ENCODE results near the gene LHFPL2. TPM values are rescaled to one million over a fixed set of nuclear protein-coding genes. Genes with fewer than 3 reads are reported as not detected.

Gene LHFPL2
- total and polyA plus RNA-seq, 9 of the 15 experiments (the other 6 are each of a cell fraction or from before 2014, with no cell fraction given), result 1.0 to 6.6 (median 4.6) TPM

GRCh38 chr5:78671609-78672008 is 23.0 kb upstream of the LHFPL2 start (continued):
- TF ChIP-seq RERE (CRISPR knock-in tag; IDR thresholded peaks at IDR 0.05; ENCODE audit: borderline replicate concordance), result no peak

GRCh38 chr5:78670701-78671269 is 22.2 kb upstream of the LHFPL2 start:
- Histone ChIP-seq H2AFZ (ENCODE audit: low read depth, low read length) (no peak overlapping the region), H3K4me3 (no peak overlapping the region), H4K20me1 (replicated peaks; ENCODE audit: control insufficient read depth, insufficient read depth, low read length) (no peaks in the 10 kb centered on the region), H3K9me1 (ENCODE audit: control insufficient read depth, insufficient read depth, low read length) (no peaks in the 10 kb centered on the region), H3K4me1 (replicated peaks in 1 of 2; ENCODE audit: control insufficient read depth in 2 of 2, insufficient read depth in 2 of 2, low read length in 2 of 2) (peaks cover 8 to 27% of the 10 kb centered on the region in 2 experiments; a peak in 3 of 5 replicates), H3K36me3 (ENCODE audit: control insufficient read depth, insufficient read depth, low read length) (no peaks in the 10 kb centered on the region), H3K9ac (ENCODE audit: insufficient read depth in 1 of 2, low read depth in 2 of 2, low read length in 2 of 2) (no peak overlapping the region), H3K27me3 (ENCODE audit: control insufficient read depth in 2 of 2, insufficient read depth in 2 of 2, low read length in 2 of 2) (no peaks in the 10 kb centered on the region), H3K4me2 (ENCODE audit: insufficient read depth, low read length) (no peak overlapping the region), H3K9me3 (replicated peaks; ENCODE audit: control insufficient read depth, insufficient read depth, low read depth, low read length) (no peaks in the 10 kb centered on the region), H3K79me2 (ENCODE audit: control insufficient read depth, insufficient read depth, low read length) (no peaks in the 10 kb centered on the region), H3K27ac (ENCODE audit: extremely low read depth, low read depth, low read length) (no peak overlapping the region)
- ChIA-PET POLR2A (interaction anchor here (0.5 kb wide), 1 partner anchor 1385 kb away, joined by 3 read pairs; no protein-coding TSS in a partner anchor), CTCF (ENCODE audit: low intra/inter-chr PET ratio) (no interaction called here)
- no peak for DNase-seq (ENCODE audit: extremely low read depth in 1 of 4, low spot score in 3 of 4)
- in situ Hi-C loops (cut with MboI) (no loop called here), intact Hi-C loops (cut with micrococcal nuclease) (no loop called here)
- no TSS peak for BruUV-seq (replicated peaks)
- ATAC-seq, result no peak
- FAIRE-seq, result no peak
- 28% methylated on average over 2 of the region's 2 CpGs for WGBS (ENCODE audit: insufficient coverage, low coverage, missing lambda C conversion rate)
- TF ChIP-seq ZNF57 (CRISPR knock-in tag; IDR thresholded peaks at IDR 0.05), result no peak
- TF ChIP-seq ZNF445 (CRISPR knock-in tag; IDR thresholded peaks at IDR 0.05; ENCODE audit: low read depth), result no peak
- no peak for TF ChIP-seq MAX (CRISPR knock-in tag; IDR thresholded peaks at IDR 0.05)
- TF ChIP-seq PPARD (CRISPR knock-in tag; IDR thresholded peaks at IDR 0.05), result no peak
- no peak for TF ChIP-seq FOXK2 (conservative IDR thresholded peaks at IDR 0.05 in 1 of 2, IDR thresholded peaks at IDR 0.05 in 1 of 2; ENCODE audit: low read depth in 2 of 2)
- TF ChIP-seq GMEB1 (CRISPR knock-in tag; IDR thresholded peaks at IDR 0.05), result no peak
- no peak for TF ChIP-seq L3MBTL2 (IDR thresholded peaks at IDR 0.05)
- no peak for TF ChIP-seq MBD1 (CRISPR knock-in tag; IDR thresholded peaks at IDR 0.05)
- no peak for TF ChIP-seq MTF1 (CRISPR knock-in tag; IDR thresholded peaks at IDR 0.05; ENCODE audit: borderline replicate concordance)
- no peak for TF ChIP-seq CXXC5 (CRISPR knock-in tag; IDR thresholded peaks at IDR 0.05)

All from K562 (cell line).